WI38 (cell line): Measurements from ENCODE around the gene SGSH.
"Not testable (repeated sequence)": the region's sequence is repeated elsewhere in the genome, so short reads cannot be mapped to it uniquely, and the experiment has no call there.

ENCODE experiments used
- H3K4me3 ChIP-seq: 2 replicates; pipeline ENCODE4 v1.5.1; 2011; ENCODE audit warnings: low read depth, mild to moderate bottlenecking, control low read depth, low read length
- TF ChIP-seq, protein P1 (sequence below): IDR thresholded peaks from 2 replicates; pipeline ENCODE4 v1.5.1; 2012; ENCODE audit warnings: low read depth, mild to moderate bottlenecking, control low read depth, low read length

SGSH gene

DNA sequence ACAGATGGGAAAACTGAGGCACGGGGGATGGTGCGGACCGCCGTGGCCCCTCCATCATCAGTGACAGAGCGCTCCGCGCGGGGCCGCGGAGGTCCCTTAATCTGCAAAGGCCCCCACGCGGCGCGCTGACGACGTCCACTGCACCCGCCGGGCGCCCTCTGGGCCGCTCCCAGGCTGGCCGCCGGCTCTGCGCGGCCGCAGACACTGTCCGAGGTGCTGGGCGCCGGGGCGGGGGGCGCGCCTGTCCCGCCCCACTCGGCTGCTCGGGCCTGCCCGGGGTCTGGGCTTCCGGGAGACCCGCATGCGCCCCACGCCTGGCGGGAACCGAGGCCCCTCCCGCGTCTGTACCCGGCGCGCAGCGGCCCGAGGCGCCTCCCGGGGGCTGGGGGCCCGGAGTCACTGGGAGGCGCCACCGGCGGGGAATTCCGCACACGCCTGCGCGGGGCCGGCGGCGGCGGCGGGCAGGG, 40.0 kb upstream of the SGSH start:
- H3K4me3 ChIP-seq = peak overlapping the region; percentile 57
- TF ChIP-seq, protein P1, sequence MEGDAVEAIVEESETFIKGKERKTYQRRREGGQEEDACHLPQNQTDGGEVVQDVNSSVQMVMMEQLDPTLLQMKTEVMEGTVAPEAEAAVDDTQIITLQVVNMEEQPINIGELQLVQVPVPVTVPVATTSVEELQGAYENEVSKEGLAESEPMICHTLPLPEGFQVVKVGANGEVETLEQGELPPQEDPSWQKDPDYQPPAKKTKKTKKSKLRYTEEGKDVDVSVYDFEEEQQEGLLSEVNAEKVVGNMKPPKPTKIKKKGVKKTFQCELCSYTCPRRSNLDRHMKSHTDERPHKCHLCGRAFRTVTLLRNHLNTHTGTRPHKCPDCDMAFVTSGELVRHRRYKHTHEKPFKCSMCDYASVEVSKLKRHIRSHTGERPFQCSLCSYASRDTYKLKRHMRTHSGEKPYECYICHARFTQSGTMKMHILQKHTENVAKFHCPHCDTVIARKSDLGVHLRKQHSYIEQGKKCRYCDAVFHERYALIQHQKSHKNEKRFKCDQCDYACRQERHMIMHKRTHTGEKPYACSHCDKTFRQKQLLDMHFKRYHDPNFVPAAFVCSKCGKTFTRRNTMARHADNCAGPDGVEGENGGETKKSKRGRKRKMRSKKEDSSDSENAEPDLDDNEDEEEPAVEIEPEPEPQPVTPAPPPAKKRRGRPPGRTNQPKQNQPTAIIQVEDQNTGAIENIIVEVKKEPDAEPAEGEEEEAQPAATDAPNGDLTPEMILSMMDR = no peak

DNA sequence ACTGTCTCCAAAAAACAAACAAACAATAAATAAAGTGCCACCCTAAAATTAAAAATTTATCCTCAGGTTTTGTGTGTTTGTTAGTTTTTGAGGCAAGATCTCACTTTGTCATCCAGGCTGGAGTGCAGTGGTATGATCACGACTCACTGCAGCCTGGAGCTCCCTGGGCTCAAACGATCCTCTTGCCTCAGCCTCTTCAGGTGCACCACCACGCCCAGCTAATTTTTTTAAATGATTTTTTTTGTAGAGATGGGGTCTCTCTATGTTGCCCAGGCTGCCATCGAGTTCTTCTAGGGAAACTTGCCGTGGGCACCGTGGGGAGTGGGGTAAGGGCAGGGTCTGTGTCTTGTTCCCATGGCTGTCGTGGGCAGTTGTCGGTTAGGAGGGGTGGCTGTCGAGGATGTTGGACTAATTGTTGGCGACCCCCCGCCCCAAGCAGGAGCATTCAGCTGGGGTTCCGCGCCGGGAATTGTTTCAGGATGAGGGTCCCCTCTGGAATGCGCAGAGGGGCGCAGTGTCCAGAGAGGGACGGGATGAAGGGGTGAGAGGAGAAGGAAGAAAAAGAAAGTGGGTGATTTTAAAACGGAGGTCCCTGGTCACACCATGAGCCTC, 39.4 kb upstream of the SGSH start:
- TF ChIP-seq, protein P1 = no peak
- peak overlapping the region; percentile 57 for H3K4me3 ChIP-seq

DNA sequence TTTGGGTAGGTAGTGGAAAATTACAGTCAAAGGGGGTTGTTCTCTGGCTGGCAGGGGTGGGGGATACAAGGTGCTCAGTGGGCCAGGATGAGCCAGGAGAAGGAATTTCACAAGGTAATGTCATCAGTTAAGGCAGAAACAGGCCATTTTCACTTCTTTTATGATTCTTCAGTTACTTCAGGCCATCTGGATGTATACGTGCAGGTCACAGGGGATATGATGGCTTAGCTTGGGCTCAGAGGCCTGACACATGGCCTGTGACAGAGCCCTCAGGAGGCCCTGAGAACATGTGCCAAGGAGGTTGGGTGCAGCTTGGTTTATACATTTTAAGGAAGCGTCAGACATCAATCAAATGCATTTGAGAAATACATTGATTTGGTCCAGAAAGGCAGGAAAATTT, 38.2 kb upstream of the SGSH start:
- not testable (repeated sequence) for H3K4me3 ChIP-seq

DNA sequence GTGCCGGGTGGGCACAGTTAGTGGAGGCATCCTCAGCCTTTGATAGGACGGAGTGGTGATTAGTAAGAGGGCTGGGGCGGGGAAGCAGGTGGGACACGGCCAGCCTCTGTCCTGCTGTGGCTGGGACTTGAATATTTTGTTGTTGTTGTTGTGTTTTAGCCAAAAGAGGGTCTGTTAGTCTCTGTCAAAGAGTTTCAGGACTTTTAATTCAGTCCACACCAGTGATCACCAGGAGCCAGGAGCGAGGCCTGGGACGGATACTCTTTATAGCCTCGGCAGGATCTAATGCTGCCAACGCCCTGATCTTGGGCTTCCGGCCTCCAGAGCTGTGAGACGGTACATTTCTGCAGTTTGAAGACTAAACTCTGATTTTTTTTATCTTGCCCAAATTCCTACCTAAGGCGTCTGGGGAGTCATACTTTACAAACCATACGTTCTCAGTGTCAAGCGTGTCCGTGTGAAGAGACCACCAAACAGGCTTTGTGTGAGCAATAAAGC, 37.6 kb upstream of the SGSH start:
- H3K4me3 ChIP-seq = no peak overlapping the region
- TF ChIP-seq, protein P1 = no peak

DNA sequence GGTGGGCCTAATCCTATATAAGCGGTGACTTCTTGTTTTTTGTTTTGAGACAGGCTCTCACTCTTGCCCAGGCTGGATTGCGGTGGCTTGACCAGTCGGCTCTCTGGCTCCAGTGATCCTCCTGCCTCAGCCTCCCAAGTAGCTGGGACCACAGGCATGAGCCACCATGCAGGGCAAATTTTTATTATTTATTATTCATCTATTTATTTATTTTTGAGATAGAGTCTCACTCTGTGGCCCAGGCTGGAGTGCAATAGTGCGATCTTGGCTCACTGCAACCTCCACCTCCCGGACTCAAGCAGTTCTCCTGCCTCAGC, 35.9 kb upstream of the SGSH start:
- no peak overlapping the region for H3K4me3 ChIP-seq
- TF ChIP-seq, protein P1 = no peak

DNA sequence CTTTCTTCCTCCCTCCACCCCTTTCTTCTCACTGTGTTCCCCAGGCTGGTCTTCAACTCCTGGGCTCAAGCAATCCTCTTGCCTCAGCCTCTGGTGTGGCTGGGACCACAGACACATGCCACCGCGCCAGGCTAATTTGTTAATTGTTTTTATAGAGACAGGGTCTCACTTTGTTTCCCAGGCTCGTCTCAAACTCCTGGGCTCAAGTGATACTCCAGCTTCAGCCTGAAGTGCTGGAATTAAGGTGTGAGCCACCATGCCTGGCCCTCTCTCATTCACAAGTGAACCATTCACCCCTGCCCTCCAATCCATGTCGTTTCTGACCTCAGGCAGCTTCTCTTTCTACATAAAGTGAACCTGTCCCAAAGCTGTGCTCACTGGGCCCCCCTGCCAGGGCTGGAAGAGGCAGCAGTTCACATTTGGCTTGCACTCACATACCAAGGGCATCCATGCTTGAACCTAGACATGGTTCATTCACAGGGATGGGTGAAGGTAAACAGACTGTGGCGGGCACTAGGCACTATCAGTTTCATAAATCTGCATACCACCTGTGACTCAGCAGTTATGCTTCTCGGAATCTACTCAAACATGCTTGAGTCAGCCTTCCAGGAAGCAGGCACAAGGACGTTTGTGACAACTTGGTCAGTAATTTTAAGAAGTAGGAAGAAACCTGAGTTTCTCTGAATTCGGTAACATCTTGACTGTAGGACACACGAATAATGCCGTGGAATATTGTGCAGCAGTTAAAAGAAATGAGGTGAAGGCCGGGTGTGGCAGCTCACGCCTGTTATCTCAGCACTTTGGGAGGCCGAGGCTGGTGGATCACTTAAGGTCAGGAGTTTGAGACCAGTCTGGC, 34.5 kb upstream of the SGSH start:
- H3K4me3 ChIP-seq = no peak overlapping the region
- TF ChIP-seq, protein P1 = no peak

DNA sequence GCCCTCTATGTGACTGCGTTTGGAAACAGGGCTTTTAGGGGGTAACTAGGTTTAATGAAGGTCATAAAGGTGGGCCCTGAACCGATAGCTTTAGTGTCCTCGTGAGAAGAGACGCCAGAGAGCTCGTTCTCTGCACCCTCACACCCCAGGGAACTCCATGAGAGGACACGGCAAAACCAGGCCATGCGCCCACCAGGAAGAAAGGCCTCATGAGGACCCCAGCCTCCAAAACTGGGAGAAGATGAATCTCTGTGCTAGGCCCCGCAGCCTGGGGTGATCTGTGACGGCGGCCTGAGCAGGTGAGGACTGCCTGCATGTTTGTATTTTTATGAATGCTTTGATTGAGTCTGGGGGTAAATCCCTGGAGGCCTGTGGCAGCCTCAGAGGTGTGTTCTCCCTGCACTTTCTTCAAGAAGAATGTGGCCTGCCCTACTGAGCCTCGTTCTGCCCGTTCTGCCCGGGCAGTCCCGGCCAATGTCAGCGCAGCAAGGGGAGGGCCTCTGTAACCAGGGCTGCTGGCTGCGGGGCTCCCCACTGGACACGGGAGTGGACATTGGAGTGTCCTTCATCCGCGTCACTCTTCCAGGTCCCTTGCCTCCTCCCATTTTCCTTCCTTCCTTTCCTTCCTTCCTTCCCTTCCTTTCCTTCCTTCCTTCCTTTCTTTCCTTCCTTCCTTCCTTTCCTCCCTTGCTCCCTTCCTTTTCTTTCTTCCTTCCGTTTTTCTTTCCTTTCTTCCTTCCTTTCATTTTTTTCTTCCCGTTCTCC, 33.7 kb upstream of the SGSH start:
- TF ChIP-seq, protein P1 = no peak
- no peak overlapping the region for H3K4me3 ChIP-seq
